Activated naive CD4-positive, alpha-beta T cell treated with anti-CD3 and anti-CD28 coated beads, Interleukin-2, amount 50 U/mL, for 72 hours (primary cell): ENCODE data around the gene USP3. TPM values are rescaled to one million over a fixed set of nuclear protein-coding genes. Genes with fewer than 3 reads are reported as not detected.
"Not testable (repeated sequence)": the region's sequence is repeated elsewhere in the genome, so short reads cannot be mapped to it uniquely, and the experiment has no call there.

ENCODE experiments used
- ATAC-seq, 2 donors: fragments of 150-1000 bp; cut with Tn5 transposase; 2 replicates each; pipeline ENCODE4 v1.10.0; 2021; ENCODE audit warnings: mild to moderate bottlenecking in 2 of 2, moderate library complexity in 2 of 2
- DNase-seq, 2 donors: peaks; one replicate each; pipeline ENCODE4 v3.0.0; 2021 to 2022; ENCODE audit warnings: low spot score in 2 of 2
- H3K27ac Mint-ChIP-seq, 2 donors: one replicate each; pipeline ENCODE4 v1.8.0; 2022; ENCODE audit warnings: mild to moderate bottlenecking in 2 of 2, mixed read lengths in 2 of 2
- H3K36me3 Mint-ChIP-seq, 2 donors: one replicate each; pipeline ENCODE4 v1.8.0; 2022; ENCODE audit warnings: mixed read lengths in 2 of 2
- H3K9me3 Mint-ChIP-seq, 2 donors: one replicate each; pipeline ENCODE4 v1.8.0; 2022; ENCODE audit warnings: mixed read lengths in 2 of 2
- total RNA-seq, 2 donors: library from RNA; stranded (reverse); gene quantifications; one replicate each; pipeline ENCODE4 v1.2.3, GENCODE V29; 2022

USP3 gene
- total RNA-seq, 2 donors from 2014 or later, result 71.4 to 81.4 TPM

DNA sequence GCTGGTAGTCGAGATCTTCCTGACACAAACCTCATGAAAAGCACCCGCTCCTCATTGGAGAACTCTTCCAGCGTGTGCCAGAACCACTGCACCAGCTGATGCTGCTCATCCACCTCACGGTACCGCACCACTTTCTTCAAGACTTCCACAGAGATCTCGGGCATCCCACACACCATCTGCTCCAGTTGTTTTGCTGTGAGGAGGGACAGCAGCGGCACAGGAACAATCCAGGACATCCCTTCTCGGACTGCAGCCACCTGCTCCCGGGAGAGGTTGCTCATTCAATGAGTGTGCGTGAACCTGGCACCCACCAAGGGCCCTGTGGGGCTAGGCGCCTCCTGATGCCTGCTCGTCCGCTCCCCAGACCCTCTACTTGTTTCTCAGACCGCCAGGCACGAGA, 107.9 kb downstream of the USP3 start:
- H3K36me3 Mint-ChIP-seq, result peaks cover 1 to 6% of the 10 kb centered on the region in 2 donors
- DNase-seq, result no peak
- H3K27ac Mint-ChIP-seq, result peak overlapping the region; percentile 45 to 87
- H3K9me3 Mint-ChIP-seq, result no peaks in the 10 kb centered on the region
- ATAC-seq, result no peak

DNA sequence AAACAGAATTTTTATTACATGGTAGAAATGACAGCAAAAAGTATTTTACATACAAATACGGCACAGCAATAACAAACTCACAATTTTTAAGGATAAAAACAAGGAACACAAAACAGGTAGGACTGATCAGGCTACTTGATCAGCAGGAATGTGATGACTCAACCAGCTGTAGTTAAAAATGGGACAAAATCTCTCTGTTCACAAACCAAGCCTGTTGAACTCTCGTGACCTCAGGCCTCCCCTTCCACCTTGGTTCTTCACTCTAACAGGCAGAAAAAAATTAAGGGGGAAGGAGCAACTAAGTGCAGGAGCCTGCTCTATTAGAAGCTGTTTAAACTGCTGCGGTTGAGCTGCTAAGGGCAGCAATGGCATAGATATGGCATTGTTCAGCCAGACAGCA, 111.5 kb downstream of the USP3 start:
- ATAC-seq (no peak), DNase-seq (no peak)
- Mint-ChIP-seq H3K27ac (no peak overlapping the region), H3K36me3 (peaks cover 0 to 20% of the 10 kb centered on the region in 2 donors), H3K9me3 (no peaks in the 10 kb centered on the region)

DNA sequence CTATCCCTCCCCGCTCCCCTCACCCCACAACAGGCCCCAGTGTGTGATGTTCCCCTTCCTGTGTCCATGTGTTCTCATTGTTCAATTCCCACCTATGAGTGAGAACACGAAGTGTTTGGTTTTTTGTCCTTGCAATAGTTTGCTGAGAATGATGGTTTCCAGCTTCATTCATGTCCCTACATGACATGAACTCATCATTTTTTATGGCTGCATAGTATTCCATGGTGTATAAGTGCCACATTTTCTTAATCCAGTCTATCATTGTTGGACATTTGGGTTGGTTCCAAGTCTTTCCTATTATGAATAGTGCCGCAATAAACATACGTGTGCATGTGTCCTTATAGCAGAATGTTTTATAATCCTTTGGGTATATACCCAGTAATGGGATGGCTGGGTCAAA, 112.8 kb downstream of the USP3 start:
- not testable (repeated sequence) for ATAC-seq, DNase-seq, H3K9me3 Mint-ChIP-seq
- Mint-ChIP-seq H3K27ac (peak overlapping the region in 1 of 2 donors; percentile 55), H3K36me3 (peaks cover 8 to 30% of the 10 kb centered on the region in 2 donors)

DNA sequence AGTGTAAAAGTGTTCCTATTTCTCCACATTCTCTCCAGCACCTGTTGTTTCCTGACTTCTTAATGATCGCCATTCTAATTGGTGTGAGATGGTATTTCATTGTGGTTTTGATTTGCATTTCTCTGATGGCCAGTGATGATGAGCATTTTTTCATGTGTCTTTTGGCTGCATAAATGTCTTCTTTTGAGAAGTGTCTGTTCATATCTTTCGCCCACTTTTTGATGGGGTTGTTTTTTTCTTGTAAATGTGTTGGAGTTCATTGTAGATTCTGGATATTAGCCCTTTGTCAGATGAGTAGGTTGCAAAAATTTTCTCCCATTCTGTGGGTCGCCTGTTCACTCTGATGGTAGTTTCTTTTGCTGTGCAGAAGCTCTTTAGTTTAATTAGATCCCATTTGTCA, 113.2 kb downstream of the USP3 start:
- ATAC-seq, H3K9me3 Mint-ChIP-seq, DNase-seq, H3K27ac Mint-ChIP-seq: not testable (repeated sequence)
- peaks cover 8 to 30% of the 10 kb centered on the region in 2 donors for H3K36me3 Mint-ChIP-seq

DNA sequence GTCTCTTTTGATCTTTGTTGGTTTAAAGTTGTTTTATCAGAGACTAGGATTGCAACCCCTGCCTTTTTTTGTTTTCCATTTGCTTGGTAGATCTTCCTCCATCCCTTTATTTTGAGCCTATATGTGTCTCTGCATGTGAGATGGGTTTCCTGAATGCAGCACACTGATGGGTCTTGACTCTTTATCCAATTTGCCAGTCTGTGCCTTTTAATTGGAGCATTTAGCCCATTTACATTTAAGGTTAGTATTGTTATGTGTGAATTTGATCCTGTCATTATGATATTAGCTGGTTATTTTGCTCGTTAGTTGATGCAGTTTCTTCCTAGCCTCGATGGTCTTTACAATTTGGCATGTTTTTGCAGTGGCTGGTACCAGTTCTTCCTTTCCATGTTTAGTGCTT, 116.4 kb downstream of the USP3 start:
- H3K27ac Mint-ChIP-seq, ATAC-seq, DNase-seq, H3K9me3 Mint-ChIP-seq: not testable (repeated sequence)
- H3K36me3 Mint-ChIP-seq, result peaks cover 8 to 35% of the 10 kb centered on the region in 2 donors

DNA sequence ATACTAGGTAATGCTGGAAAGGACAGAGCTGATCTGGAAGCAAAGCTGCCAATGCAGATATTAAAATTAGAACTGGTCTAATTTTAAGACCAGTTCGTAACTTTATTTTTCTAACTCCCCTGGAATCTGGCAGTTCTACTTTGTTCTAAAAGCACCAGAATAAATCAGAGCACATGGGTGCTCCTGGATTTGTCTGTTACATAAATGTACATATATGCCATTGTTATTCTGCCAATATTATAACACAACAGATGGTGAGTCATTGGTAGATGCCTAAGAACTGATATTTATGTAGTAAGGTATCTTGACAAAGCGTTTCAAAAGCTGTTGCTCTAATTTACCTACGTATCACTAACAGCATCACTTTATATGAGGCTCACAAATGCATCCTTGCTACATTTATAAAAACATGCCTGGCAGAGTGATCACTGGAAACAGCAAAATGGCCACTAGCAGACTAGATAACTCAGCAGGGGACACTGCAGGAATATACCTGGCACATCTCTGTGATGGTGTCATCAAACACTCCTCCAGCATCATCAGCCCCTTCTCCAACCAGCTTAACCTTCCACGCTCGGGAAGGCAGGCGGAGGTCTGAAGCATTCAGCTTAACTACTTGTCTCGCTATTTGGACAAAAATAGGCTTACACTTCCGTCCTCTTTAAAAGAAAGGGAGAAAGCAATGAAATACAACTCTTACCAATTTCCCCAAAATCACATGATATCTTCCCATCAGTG, 119.0 kb downstream of the USP3 start:
- ATAC-seq, result no peak
- DNase-seq, result no peak
- peak overlapping the region in 1 of 2 donors; percentile 72 for H3K27ac Mint-ChIP-seq
- H3K36me3 Mint-ChIP-seq, result peaks cover 18 to 30% of the 10 kb centered on the region in 2 donors
- H3K9me3 Mint-ChIP-seq, result no peaks in the 10 kb centered on the region

DNA sequence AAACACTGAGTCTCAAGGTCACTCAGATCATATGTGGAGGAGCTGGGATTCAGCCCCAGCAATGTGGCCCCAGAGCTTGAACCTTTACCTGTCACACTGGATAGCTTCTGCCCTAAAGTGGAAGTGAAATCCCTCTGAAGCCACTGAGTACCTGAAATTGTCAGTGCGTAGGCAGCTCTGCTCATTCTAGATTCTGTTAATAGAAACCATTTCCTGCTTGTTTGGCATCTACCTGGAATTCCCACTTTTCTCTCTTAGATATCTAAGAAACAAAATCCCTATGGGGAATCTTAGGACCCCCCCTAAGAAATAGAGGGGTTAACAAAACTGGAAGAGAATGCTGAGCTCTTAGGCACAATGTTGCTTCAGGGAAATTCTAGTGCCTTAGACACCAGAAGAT, 122.6 kb downstream of the USP3 start:
- Mint-ChIP-seq H3K9me3 (no peaks in the 10 kb centered on the region), H3K36me3 (peaks cover 6 to 15% of the 10 kb centered on the region in 2 donors), H3K27ac (no peak overlapping the region)
- DNase-seq, result no peak
- no peak for ATAC-seq

DNA sequence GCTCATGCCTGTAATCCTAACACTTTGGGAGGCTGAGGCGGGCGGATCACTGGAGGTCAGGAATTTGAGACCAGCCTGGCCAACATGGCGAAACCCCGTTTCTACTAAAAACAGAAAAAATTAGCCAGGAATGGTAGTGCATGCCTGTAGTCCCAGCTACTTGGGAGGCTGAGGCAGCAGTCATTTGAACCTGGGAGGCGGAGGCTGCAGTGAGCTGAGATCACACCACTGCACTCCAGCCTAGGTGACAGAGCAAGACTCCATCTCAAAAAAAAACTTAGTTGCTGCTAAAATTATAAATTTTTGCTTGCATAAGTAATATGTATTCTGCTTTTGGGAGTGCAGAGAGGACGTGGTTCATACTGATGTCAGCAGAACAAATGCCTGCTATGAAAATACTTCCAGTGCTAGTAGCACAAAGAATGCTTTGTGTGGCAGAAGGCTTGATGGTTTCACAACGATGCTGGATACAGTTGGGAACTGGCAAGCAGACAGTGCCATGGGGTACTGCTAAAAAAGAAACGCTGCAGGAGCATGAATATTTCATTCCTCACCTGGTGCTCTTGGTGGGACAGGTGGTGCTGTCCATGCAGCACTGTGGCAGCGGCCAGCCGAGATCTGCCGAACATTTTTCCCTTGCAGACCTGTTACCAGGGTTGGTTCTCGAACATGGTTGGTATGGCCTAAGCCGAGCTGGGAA, 123.9 kb downstream of the USP3 start:
- ATAC-seq, result no peak
- Mint-ChIP-seq H3K27ac (no peak overlapping the region), H3K9me3 (no peaks in the 10 kb centered on the region), H3K36me3 (peaks cover 2 to 17% of the 10 kb centered on the region in 2 donors)
- no peak for DNase-seq

DNA sequence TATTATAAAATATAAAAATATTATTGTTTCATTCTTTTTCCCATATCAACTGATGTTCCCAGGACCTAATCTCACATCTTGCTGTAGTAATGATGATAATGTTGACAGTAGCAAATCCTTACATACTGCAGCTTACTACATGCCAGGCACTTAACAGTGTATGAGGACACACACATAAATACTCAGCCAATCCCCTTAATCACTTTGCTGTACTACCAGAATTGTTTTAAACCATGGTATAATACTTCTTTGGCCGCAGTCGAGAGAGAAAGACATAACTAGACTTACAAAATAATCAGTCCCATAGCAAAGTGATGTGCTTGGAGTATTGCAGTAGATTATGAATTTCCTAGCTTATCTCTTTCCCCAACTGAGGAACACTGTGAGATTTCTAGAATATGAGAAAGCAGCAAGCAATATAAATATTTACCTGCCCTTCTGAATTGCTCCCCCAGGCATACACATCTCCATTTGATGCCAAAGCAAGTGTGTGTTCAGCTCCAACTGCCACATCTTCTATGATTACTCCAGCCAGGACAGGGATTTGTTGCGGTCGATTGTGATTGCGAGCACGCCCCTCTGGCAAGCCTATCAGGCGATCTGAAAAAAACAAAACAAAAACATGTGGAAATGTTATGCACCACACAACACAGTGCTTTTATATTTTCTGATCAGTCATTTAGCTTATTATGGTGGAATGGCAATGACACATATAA, 125.8 kb downstream of the USP3 start:
- DNase-seq (no peak), ATAC-seq (no peak)
- Mint-ChIP-seq H3K36me3 (peaks cover 0 to 17% of the 10 kb centered on the region in 2 donors), H3K27ac (peak overlapping the region; percentile 1 to 25), H3K9me3 (no peaks in the 10 kb centered on the region)

DNA sequence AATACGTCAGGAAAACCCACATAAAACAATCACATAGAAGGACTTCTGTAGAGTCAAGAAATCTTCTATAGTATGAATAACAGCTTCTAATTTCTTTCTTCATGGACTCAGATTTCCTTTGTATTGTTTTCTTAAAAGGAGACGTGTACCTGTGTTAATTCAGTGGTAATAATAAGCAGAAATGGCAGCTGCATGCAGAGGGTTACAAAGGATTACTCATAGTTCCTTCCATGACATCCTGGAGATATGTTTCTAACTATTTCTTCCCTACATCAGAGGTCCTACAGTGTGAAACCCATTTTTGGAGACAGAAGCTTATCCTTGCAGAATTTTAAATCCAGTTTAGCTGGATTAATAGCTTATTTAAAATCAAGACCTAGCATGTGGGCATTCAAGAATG, 128.9 kb downstream of the USP3 start:
- Mint-ChIP-seq H3K9me3 (no peaks in the 10 kb centered on the region), H3K36me3 (peaks cover 8 to 14% of the 10 kb centered on the region in 2 donors), H3K27ac (no peak overlapping the region)
- ATAC-seq, result no peak
- no peak for DNase-seq

DNA sequence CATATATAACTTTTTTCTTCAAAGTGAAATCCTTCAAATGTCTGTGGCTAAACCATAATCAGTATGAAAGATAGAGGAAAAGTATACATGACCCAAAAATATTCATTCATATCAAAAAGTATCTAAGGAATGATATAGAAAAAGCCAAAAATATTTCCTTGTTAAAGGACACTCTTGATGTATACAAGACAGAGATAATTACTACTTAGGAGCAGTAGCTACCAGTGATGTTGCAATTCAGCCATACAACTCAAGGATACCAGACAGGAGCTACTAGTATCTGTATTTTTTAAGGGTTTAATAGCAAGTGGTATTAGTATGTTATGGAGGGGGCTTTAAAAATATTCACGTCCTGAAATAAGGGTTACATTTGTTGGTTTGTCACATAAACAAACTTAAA, 129.8 kb downstream of the USP3 start:
- Mint-ChIP-seq H3K36me3 (peaks cover 4 to 14% of the 10 kb centered on the region in 2 donors), H3K9me3 (no peaks in the 10 kb centered on the region), H3K27ac (peak overlapping the region in 1 of 2 donors; percentile 3)
- ATAC-seq (no peak), DNase-seq (no peak)

DNA sequence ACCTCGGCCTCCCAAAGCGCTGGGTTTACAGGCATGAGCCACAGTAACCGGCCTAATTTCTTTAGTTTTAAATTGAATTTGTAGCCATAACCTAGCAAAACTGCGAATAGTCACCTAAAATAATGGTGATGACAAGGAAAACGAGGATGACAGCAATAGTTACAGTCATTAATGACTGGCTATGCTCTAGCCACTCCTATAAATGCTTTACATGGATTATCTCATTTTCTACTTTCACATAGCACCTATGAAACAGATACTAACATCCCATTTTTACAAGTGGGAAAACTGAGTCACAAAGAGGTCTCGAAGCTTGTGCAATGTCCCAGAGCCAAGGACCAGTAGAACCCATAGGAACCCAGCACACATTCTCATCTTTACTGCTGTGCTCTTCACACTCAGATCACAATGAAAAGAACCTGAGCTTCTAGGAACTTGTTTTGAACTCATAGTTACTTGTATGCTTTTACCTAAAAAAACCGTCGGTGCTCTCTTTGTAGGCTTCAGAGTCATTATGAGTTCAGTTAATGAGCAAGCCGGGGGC, 132.2 kb downstream of the USP3 start:
- H3K9me3 Mint-ChIP-seq, result no peaks in the 10 kb centered on the region
- no peak for DNase-seq
- peak; percentile 69 to 83 for ATAC-seq
- peaks cover 4 to 14% of the 10 kb centered on the region in 2 donors for H3K36me3 Mint-ChIP-seq
- H3K27ac Mint-ChIP-seq, result no peak overlapping the region

DNA sequence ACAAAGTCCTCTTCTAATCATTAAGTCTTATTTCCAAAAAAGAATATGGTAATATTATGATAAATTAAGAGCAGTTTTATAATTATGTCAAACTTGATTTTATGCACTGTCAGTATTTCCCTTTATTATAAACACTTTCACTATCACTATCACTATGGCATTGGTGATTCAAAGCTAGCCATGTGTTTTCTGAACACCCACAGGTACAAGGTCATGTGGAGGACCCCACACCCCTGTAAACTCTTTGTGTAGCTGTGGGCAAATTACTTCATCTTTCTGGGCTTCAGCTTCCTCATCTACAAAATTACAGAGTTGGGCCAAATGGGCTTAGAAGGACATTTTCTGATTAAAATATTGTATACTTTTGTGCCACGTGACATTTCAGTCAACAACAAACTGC, 134.4 kb downstream of the USP3 start:
- DNase-seq, result no peak
- H3K27ac Mint-ChIP-seq, result peak overlapping the region; percentile 6 to 8
- H3K36me3 Mint-ChIP-seq, result peaks cover 0 to 14% of the 10 kb centered on the region in 2 donors

DNA sequence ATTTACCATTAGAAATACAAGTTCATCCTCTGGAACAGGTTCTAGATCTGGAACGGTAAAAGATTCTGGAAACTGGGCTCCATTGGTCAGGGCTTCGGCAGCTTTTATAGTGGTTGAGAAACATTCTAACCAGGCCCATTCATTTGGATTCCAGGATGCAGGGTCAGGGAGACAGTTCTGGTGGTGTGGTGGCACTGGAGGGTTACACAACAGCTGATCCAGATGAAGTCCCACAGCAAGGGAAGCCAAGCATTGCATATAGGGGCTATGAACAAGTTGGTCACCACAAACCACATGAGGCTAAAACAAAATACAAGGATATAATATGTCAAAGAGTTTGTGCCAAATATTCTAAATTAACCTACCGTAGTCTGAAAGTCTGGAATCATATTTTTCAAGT, 135.8 kb downstream of the USP3 start:
- Mint-ChIP-seq H3K27ac (no peak overlapping the region), H3K9me3 (no peaks in the 10 kb centered on the region), H3K36me3 (peaks cover 0 to 14% of the 10 kb centered on the region in 2 donors)
- no peak for ATAC-seq
- DNase-seq, result no peak

More for the DNA sequence above, 134.4 kb downstream of the USP3 start:
- H3K9me3 Mint-ChIP-seq, result no peaks in the 10 kb centered on the region
- peak; percentile 53 to 58 for ATAC-seq
